ENCODE data around the gene NALCN.

Gene NALCN

DNA sequence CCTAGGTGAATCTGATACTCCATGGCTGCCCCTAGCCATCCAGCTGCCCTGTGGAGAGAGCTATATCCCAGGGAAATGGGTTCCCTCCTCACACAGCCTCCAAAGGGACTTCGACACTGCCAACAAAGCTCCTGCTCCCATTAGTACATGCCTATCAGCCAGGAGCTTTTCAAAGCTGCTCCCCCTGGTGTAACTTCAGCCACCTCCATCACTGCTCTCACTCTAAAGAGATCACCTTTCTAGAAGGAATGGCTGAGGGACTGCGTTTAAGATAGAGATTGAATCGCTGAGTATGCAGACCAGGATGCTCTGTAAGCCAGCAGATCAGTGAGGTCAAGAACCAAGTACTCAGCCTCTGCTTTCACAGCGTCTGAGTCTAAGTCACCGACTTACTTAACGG lies 213.7 kb downstream of the NALCN start:
- Histone ChIP-seq H3K27me3 (replicated peaks; ENCODE audit: control insufficient read depth, insufficient read depth, low read length) (no peaks in the 10 kb centered on the region), H3K36me3 (ENCODE audit: control insufficient read depth, insufficient read depth, low read length) (no peaks in the 10 kb centered on the region), H3K4me3 (replicated peaks; ENCODE audit: low read depth, low read length) (no peak overlapping the region)
- no peak for DNase-seq (ENCODE audit: extremely low read depth, insufficient read length)
- TF ChIP-seq, protein P1, sequence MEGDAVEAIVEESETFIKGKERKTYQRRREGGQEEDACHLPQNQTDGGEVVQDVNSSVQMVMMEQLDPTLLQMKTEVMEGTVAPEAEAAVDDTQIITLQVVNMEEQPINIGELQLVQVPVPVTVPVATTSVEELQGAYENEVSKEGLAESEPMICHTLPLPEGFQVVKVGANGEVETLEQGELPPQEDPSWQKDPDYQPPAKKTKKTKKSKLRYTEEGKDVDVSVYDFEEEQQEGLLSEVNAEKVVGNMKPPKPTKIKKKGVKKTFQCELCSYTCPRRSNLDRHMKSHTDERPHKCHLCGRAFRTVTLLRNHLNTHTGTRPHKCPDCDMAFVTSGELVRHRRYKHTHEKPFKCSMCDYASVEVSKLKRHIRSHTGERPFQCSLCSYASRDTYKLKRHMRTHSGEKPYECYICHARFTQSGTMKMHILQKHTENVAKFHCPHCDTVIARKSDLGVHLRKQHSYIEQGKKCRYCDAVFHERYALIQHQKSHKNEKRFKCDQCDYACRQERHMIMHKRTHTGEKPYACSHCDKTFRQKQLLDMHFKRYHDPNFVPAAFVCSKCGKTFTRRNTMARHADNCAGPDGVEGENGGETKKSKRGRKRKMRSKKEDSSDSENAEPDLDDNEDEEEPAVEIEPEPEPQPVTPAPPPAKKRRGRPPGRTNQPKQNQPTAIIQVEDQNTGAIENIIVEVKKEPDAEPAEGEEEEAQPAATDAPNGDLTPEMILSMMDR (IDR thresholded peaks at IDR 0.05; ENCODE audit: insufficient read depth, low read length, poor library complexity, severe bottlenecking): no peak

DNA sequence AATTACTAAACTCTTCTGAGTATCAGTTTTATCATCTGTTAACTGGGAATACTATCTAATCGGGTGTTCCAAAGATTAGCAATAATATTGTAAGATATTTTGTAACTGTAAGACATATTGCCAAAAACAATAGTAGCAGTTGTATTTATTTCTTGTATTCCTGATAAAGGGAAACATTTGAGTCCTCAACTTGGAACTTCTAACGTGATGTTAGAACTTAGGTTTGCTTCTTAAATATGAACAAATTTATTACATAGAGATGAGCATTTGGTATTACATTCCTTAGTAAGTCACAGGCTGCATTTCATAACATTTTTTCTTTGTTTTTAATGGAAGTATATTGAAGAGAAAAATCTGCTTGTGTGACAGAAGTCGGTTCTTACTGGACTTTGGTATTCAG lies 225.3 kb downstream of the NALCN start:
- no peak for DNase-seq (ENCODE audit: extremely low read depth, insufficient read length)
- no peak overlapping the region for H3K4me3 ChIP-seq (replicated peaks; ENCODE audit: low read depth, low read length)
- no peaks in the 10 kb centered on the region for H3K27me3 ChIP-seq (replicated peaks; ENCODE audit: control insufficient read depth, insufficient read depth, low read length)
- H3K36me3 ChIP-seq (ENCODE audit: control insufficient read depth, insufficient read depth, low read length): no peaks in the 10 kb centered on the region
- TF ChIP-seq, protein P1 (IDR thresholded peaks at IDR 0.05; ENCODE audit: insufficient read depth, low read length, poor library complexity, severe bottlenecking): no peak

DNA sequence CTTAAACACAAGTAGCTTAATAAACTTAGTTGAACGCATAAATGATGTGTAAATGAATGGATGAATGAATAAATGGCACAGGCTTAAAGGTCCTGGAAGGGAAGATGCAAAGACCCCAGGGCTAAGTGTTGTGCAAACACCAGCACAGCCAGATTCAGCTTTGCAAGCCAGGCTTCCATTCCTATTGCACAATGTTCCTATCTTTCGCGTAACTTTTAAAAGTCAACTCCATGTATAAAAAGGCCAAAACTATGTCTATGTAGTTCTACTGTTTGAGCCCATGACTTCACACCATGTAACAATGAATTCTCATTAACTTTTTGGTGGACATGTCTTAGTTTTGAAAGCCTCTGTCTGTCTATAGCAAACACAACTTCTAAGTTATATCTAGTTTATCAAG lies 226.0 kb downstream of the NALCN start:
- Histone ChIP-seq H3K4me3 (replicated peaks; ENCODE audit: low read depth, low read length) (no peak overlapping the region), H3K36me3 (ENCODE audit: control insufficient read depth, insufficient read depth, low read length) (no peaks in the 10 kb centered on the region), H3K27me3 (replicated peaks; ENCODE audit: control insufficient read depth, insufficient read depth, low read length) (no peaks in the 10 kb centered on the region)
- TF ChIP-seq, protein P1 (IDR thresholded peaks at IDR 0.05; ENCODE audit: insufficient read depth, low read length, poor library complexity, severe bottlenecking): no peak
- DNase-seq (ENCODE audit: extremely low read depth, insufficient read length): no peak

DNA sequence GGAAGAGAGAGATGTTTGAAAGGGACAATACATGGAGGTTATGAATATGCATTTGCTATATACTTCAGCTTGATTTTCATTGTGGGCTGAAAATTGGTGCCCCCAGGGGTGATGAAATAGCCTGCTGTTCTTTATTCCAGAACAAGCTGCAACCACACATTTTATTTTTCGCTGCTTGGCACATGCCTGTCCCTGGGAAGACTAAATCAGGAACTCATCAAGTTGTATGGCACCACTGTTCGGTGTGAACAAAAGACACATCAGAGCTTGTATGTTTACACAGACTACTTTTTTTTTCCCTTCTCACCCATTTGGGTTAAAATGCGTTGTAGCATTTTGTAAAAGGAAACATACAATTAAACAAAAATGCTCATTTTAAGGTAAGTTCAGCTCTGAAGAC lies 230.7 kb downstream of the NALCN start:
- no peak for DNase-seq (ENCODE audit: extremely low read depth, insufficient read length)
- H3K27me3 ChIP-seq (replicated peaks; ENCODE audit: control insufficient read depth, insufficient read depth, low read length): no peaks in the 10 kb centered on the region
- no peaks in the 10 kb centered on the region for H3K36me3 ChIP-seq (ENCODE audit: control insufficient read depth, insufficient read depth, low read length)
- TF ChIP-seq, protein P1 (IDR thresholded peaks at IDR 0.05; ENCODE audit: insufficient read depth, low read length, poor library complexity, severe bottlenecking): no peak
- no peak overlapping the region for H3K4me3 ChIP-seq (replicated peaks; ENCODE audit: low read depth, low read length)

DNA sequence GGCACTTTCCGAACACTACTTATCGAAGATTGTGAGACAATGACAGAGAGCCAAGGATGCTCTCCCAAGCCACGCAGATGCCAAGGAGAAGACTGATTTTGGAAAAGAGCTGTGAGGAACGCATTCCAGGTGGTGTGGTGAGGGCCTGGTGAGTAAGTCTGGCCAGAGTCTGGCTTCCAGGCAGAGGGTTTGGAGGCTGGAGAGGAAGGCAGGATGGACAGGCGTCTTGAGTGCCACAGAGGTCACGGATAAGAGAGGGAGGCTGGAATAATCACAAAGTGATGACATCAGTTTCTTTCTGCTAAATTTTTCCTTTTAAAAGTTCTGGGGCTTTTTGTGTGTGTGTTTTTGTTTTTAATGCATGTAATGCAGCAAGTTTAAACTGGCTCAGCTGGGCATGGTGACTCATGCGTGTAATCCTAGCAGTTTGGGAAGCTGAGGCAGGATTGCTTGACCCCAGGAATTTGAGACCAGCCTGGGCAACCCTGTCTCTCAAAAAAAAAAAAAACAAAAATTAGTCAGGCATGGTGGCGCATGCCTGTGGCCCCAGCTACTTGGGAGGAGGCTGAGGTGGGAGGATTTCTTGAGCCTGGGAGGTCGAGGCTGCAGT lies 235.1 kb downstream of the NALCN start:
- Histone ChIP-seq H3K36me3 (ENCODE audit: control insufficient read depth, insufficient read depth, low read length) (no peaks in the 10 kb centered on the region), H3K27me3 (replicated peaks; ENCODE audit: control insufficient read depth, insufficient read depth, low read length) (no peaks in the 10 kb centered on the region), H3K4me3 (replicated peaks; ENCODE audit: low read depth, low read length) (no peak overlapping the region)
- DNase-seq (ENCODE audit: extremely low read depth, insufficient read length): no peak
- TF ChIP-seq, protein P1 (IDR thresholded peaks at IDR 0.05; ENCODE audit: insufficient read depth, low read length, poor library complexity, severe bottlenecking): no peak

DNA sequence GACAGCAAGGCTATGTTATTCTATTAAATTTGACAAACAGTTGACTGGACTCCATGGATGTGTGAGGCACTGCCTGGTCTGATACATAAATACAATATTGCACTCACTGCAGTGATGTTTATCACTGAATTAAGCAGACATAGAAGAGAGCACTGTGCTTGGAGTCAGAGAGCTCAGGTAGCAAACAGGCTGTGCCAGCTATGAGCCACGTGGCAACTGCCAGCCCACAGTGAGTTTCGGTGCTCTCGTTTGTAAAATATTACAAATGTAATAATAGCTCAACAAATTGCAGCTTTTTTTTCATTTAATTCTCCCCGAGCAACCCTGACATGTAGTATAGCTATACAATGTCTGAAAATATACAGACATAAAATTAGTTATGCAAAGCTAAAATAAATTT lies 237.3 kb downstream of the NALCN start:
- Histone ChIP-seq H3K4me3 (replicated peaks; ENCODE audit: low read depth, low read length) (no peak overlapping the region), H3K36me3 (ENCODE audit: control insufficient read depth, insufficient read depth, low read length) (no peaks in the 10 kb centered on the region), H3K27me3 (replicated peaks; ENCODE audit: control insufficient read depth, insufficient read depth, low read length) (no peaks in the 10 kb centered on the region)
- no peak for DNase-seq (ENCODE audit: extremely low read depth, insufficient read length)
- TF ChIP-seq, protein P1 (IDR thresholded peaks at IDR 0.05; ENCODE audit: insufficient read depth, low read length, poor library complexity, severe bottlenecking): no peak
